ENCODE results near the gene MYH14. TPM values are rescaled to one million over a fixed set of nuclear protein-coding genes. Genes with fewer than 3 reads are reported as not detected.

MYH14 gene
- polyA plus RNA-seq, 1 donor (not counting 4 experiments of a cell fraction or from before 2014, with no cell fraction given), result 0.20 TPM

- no peaks in the 10 kb centered on the region for H3K9me3 ChIP-seq (ENCODE audit: control insufficient read depth, low read depth, low read length)
Measured at GRCh38 chr19:50310759-50311465, 107.5 kb downstream of the MYH14 start.

DNA sequence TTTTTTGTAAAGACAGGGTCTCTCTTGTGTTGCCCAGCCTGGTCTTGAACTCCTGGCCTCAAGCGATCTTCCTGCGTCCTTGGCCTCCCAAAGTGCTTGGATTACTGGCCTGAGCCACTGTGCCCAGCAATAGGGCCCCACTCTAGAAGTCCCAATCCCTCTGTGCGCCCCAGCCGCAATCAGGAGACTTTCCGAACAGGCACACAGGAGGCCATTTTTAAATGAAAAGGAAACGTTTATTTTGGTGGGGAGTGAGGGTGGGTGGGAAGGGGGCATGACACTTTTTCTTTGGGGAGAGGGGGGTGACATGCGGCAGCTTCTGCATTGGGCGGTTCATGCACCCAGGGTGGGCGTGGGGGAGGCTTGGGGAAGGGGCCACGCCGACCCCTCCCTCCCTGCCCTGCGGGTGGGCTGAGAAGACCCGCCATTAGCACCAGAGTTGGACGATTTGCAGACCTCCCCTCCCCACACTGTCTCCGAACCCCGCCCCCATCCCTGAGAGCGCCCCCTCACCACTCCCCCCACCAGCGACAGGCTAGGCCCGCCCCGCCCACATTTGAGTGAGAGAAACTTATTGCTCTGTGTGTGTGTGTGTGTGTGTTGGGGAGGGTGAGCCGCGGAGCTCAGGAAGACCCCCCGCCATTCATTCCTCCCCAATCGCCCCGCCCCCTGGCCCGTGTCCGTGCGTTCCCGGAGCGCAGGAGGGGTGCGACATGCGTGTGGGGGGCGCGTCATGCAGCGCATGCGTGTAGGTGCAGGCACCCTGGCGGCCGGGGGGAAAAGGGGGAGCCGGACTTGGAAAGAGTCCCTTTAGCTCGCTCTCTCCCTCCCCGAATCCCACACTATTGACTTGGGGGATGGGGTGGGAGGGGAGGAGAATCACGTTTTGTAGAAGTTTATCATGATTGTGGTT, 108.6 kb downstream of the MYH14 start:
- Histone ChIP-seq H4K20me1 (ENCODE audit: control insufficient read depth, extremely low read depth, insufficient read depth, low read length) (no peaks in the 10 kb centered on the region), H3K27me3 (ENCODE audit: control insufficient read depth, extremely low read depth, insufficient read depth, low read length) (peaks cover 45% of the 10 kb centered on the region), H3K4me2 (ENCODE audit: control insufficient read depth, extremely low read depth, insufficient read depth, low read depth, low read length) (no peak overlapping the region), H3K9me1 (ENCODE audit: control insufficient read depth, extremely low read depth, insufficient read depth, low read length) (no peaks in the 10 kb centered on the region), H3K36me3 (ENCODE audit: control insufficient read depth in 2 of 2, extremely low read depth in 1 of 2, insufficient read depth in 2 of 2, low read length in 2 of 2) (no peaks in the 10 kb centered on the region), H3K9me3 (ENCODE audit: control insufficient read depth, low read depth, low read length) (no peaks in the 10 kb centered on the region), H3K27ac (ENCODE audit: control insufficient read depth, insufficient read depth, low read length) (no peak overlapping the region), H3K4me3 (ENCODE audit: control insufficient read depth in 2 of 3, extremely low read depth in 1 of 3, insufficient read depth in 2 of 3, low read depth in 1 of 3, low read length in 3 of 3) (no peak overlapping the region), H3K79me2 (ENCODE audit: control insufficient read depth, insufficient read depth, low read length) (no peaks in the 10 kb centered on the region), H3K9ac (ENCODE audit: control insufficient read depth, extremely low read depth, insufficient read depth, low read length) (no peak overlapping the region), H2AFZ (ENCODE audit: control insufficient read depth, low read length) (no peak overlapping the region), H3K4me1 (ENCODE audit: control insufficient read depth, extremely low read depth, insufficient read depth, low read length) (no peaks in the 10 kb centered on the region)
- dilution Hi-C loops (cut with MboI; ENCODE audit: extremely low pct_ligation_motif_present, low sequenced_read_pairs), result no loop called here
- FAIRE-seq (no peak), DNase-seq (ENCODE audit: low read depth, low spot score) (no peak)
- TF ChIP-seq, protein P1, sequence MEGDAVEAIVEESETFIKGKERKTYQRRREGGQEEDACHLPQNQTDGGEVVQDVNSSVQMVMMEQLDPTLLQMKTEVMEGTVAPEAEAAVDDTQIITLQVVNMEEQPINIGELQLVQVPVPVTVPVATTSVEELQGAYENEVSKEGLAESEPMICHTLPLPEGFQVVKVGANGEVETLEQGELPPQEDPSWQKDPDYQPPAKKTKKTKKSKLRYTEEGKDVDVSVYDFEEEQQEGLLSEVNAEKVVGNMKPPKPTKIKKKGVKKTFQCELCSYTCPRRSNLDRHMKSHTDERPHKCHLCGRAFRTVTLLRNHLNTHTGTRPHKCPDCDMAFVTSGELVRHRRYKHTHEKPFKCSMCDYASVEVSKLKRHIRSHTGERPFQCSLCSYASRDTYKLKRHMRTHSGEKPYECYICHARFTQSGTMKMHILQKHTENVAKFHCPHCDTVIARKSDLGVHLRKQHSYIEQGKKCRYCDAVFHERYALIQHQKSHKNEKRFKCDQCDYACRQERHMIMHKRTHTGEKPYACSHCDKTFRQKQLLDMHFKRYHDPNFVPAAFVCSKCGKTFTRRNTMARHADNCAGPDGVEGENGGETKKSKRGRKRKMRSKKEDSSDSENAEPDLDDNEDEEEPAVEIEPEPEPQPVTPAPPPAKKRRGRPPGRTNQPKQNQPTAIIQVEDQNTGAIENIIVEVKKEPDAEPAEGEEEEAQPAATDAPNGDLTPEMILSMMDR (optimal IDR thresholded peaks at IDR 0.05 in 1 of 3, IDR thresholded peaks at IDR 0.05 in 1 of 3, conservative IDR thresholded peaks at IDR 0.05 in 1 of 3; ENCODE audit: extremely low read depth in 1 of 3, insufficient read depth in 2 of 3, low read length in 3 of 3), result no peak
- no peak for TF ChIP-seq EZH2 (IDR thresholded peaks at IDR 0.05; ENCODE audit: low read length)

More at GRCh38 chr19:50310759-50311465, 107.5 kb downstream of the MYH14 start:
- TF ChIP-seq, protein P1 (optimal IDR thresholded peaks at IDR 0.05 in 1 of 3, IDR thresholded peaks at IDR 0.05 in 1 of 3, conservative IDR thresholded peaks at IDR 0.05 in 1 of 3; ENCODE audit: extremely low read depth in 1 of 3, insufficient read depth in 2 of 3, low read length in 3 of 3), result no peak
- no peak for TF ChIP-seq EZH2 (IDR thresholded peaks at IDR 0.05; ENCODE audit: low read length)
- Histone ChIP-seq H3K79me2 (ENCODE audit: control insufficient read depth, insufficient read depth, low read length) (no peaks in the 10 kb centered on the region), H3K36me3 (ENCODE audit: control insufficient read depth in 2 of 2, extremely low read depth in 1 of 2, insufficient read depth in 2 of 2, low read length in 2 of 2) (no peaks in the 10 kb centered on the region), H4K20me1 (ENCODE audit: control insufficient read depth, extremely low read depth, insufficient read depth, low read length) (no peaks in the 10 kb centered on the region), H3K4me2 (ENCODE audit: control insufficient read depth, extremely low read depth, insufficient read depth, low read depth, low read length) (no peak overlapping the region), H3K27me3 (ENCODE audit: control insufficient read depth, extremely low read depth, insufficient read depth, low read length) (peaks cover 41% of the 10 kb centered on the region), H3K27ac (ENCODE audit: control insufficient read depth, insufficient read depth, low read length) (no peak overlapping the region), H3K4me3 (ENCODE audit: control insufficient read depth in 2 of 3, extremely low read depth in 1 of 3, insufficient read depth in 2 of 3, low read depth in 1 of 3, low read length in 3 of 3) (no peak overlapping the region), H3K9me1 (ENCODE audit: control insufficient read depth, extremely low read depth, insufficient read depth, low read length) (no peaks in the 10 kb centered on the region), H3K9ac (ENCODE audit: control insufficient read depth, extremely low read depth, insufficient read depth, low read length) (no peak overlapping the region), H3K4me1 (ENCODE audit: control insufficient read depth, extremely low read depth, insufficient read depth, low read length) (no peaks in the 10 kb centered on the region), H2AFZ (ENCODE audit: control insufficient read depth, low read length) (no peak overlapping the region)
- dilution Hi-C loops (cut with MboI; ENCODE audit: extremely low pct_ligation_motif_present, low sequenced_read_pairs), result no loop called here
- no peak for DNase-seq (ENCODE audit: low read depth, low spot score)
- FAIRE-seq, result no peak
